GM18498 (cell line): ENCODE measurements around the gene ERBB2.
"Not testable (repeated sequence)": the region's sequence is repeated elsewhere in the genome, so short reads cannot be mapped to it uniquely, and the experiment has no call there.

Experiments used
- ATAC-seq: cut with Tn5 transposase; IDR thresholded peaks from one replicate; pipeline ENCODE4 v1.9.1; 2021; ENCODE audit warnings: mild to moderate bottlenecking, moderate library complexity; ENCODE audit not compliant: unreplicated experiment

ERBB2 gene

DNA sequence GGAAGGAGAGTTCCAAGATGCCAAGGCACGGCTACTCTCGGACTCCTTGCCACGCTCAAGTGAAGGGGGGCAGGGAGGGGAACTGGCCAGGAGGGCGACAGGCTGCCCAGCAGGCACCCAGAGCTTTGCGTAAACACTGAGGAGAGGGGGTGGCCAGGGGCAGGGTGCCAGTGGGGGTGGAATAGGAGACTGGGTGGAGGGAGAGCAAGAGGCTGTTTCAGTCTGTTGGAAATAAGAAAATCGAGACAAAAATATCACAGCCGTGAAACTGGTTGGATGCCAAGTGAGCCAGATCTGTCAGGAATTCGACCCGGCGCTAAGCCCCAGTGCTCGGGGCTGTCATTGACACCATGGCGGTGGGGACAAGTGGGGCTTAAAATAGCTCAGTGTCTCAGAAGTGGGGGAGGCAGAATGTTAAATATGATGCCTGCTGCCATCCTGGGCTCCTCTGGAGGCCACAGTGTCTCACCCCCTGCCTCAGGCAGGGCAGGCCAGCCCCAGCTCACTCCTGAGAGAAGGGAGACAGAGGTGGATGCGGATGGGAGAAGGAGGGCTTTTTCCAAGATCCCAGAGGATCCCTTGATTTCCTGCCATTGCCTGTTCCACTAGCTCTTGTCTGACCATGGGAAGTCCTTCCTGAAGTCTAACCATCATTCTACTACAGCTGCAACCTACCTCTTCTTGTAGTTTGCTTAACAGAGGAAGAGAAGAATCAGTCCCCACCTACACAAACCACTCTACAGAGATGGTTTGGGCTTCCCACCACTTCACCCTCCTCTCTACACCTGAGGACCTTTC is 22.1 kb upstream of the ERBB2 start:
- ATAC-seq = no peak

GRCh38 chr17:39678340-39679116 is 21.3 kb upstream of the ERBB2 start:
- ATAC-seq = no peak

GRCh38 chr17:39679521-39680192 is 20.2 kb upstream of the ERBB2 start:
- ATAC-seq = no peak

DNA sequence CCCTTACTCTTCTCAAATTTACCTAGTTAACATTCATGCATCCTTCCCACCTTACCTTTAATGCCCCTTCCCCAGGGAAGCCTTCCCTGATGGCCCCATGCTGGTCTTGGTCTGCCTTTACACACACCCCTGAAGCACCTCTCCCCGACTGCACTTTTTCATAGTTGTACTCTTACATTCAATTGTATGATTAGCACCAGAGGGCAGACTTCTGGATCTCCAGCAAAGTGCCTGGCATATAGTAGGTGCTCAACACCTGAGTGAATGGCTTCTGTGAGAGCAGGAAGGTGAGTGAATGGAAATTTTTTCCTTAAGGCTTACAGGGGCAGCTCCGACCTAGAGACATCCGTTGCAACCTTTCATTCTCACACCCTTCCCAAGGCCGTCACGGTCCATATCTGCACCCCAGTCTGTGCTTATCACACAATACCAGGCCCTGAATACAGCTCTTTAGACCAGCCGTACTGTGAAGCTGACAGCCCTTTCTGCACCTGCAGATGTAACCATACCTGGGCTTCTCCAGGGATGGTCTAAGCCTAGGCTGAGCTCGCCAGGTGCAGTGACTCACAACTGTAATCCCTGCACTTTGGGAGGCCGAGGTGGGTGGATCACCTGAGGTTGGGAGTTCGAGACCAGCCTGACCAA is 16.4 kb upstream of the ERBB2 start:
- ATAC-seq = no peak

GRCh38 chr17:39684369-39685192 is 15.3 kb upstream of the ERBB2 start:
- no peak for ATAC-seq

- no peak for ATAC-seq
These were observed 12.7 kb upstream of the ERBB2 start for GRCh38 chr17:39687101-39687545.

- ATAC-seq = peak; percentile 88
These were observed 12.1 kb upstream of the ERBB2 start, which contains the start of gene PGAP3 for GRCh38 chr17:39687546-39688474. PGAP3 (minus strand) TSS chr17:39688057; CDS start chr17:39688014, 43 bp downstream.

DNA sequence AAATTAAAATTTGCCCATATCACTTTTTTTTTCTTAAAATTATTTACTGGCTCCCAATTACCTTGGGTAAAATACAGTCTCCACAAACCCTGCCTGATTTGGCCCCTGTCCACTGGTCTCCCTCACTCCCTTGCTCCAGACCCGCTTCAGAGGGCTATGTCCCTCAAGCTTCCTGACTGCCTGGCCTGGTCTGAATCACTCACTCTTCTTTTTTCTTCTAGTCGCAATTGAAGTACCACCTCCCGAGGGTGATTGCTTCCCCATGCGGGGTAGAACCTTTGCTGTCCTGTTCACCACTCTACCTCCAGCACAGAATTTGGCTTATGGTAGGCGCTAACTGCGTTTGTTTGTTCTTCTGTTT is 11.4 kb upstream of the ERBB2 start:
- no peak for ATAC-seq

- ATAC-seq = no peak
These were observed 10.9 kb upstream of the ERBB2 start for GRCh38 chr17:39688945-39689344.

- no peak for ATAC-seq
These were observed 5.3 kb upstream of the ERBB2 start for GRCh38 chr17:39694593-39694992.

DNA sequence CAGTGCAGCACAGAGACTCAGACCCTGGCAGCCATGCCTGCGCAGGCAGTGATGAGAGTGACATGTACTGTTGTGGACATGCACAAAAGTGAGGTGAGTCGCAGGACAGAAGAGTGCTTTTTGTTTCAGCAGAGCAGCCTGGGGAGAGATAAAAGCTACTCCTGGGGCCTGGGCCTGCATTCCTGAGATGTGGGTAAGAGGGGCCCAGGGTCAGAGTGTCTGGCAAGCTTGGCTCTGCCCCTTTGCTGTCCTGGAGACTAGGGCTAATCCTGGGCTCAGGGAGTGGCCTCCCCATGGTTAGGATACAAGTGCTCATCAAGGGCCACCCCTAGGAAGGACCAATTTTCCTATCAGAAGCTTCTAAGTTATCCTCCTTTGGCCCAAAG is 4.8 kb upstream of the ERBB2 start:
- no peak for ATAC-seq

DNA sequence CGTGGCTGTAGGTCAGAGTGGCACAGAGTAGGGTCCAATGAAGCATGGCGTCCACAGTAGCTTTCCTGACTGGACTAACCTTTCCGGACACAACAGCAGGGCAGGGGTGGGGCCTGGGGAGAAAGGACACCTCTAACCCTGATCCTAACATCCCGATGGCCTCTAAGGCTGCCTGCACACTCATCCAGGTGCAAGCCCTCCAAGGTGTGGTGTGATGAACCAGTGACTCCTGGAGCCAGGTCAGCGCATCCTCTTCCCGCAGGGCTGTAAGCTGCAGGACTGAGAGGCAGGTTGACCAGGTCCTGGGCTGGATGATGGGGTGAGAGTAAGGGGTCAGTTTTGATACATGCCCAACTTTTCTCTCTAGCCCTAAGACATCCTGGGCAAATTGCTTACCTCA is 3.1 kb upstream of the ERBB2 start:
- no peak for ATAC-seq

- no peak for ATAC-seq
These were observed 1.9 kb upstream of the ERBB2 start for GRCh38 chr17:39697961-39698360.

- not testable (repeated sequence) for ATAC-seq
These were observed 577 bp upstream of the ERBB2 start for GRCh38 chr17:39699157-39699817.

DNA sequence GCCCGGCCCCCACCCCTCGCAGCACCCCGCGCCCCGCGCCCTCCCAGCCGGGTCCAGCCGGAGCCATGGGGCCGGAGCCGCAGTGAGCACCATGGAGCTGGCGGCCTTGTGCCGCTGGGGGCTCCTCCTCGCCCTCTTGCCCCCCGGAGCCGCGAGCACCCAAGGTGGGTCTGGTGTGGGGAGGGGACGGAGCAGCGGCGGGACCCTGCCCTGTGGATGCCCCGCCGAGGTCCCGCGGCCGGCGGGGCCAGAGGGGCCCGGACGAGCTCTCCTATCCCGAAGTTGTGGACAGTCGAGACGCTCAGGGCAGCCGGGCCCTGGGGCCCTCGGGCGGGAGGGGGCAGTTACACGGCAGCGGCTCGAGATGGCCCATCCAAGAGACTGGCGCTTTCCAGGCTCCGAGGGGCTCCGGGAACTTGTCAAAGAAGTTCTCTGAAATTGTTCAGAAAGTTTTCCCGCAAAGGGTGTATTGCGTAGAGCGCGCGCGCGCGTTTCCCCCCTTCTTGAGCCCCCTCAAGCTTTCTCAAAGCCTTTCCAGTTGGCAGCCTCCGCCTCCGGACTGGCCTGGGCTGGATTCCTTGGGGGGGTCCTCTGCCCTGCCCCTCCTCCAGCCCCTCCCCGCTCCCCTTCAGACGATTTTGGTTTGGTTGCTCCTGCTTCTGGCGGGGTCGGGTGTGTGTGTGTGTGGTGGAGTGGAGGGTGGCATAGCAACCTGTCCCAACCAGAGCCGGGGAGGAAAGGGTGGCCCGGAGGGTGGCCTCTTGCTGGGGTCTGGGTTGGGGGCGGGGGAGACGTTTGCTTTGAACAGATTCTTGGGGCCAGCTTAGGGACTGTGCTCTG is 504 bp downstream of the ERBB2 start:
- ATAC-seq = no peak

- no peak for ATAC-seq
These were observed 1.3 kb downstream of the ERBB2 start for GRCh38 chr17:39701012-39701783.
